Memory B cell (primary cell): ENCODE results near the gene BICC1.

Experiments
- ATAC-seq: fragments of 150-1000 bp; cut with Tn5 transposase; 2 replicates; pipeline ENCODE4 v1.10.0; 2021; ENCODE audit warnings: low read depth, mild to moderate bottlenecking, moderate library complexity
- DNase-seq, 2 donors: peaks; one replicate each; pipeline ENCODE4 v3.0.0; 2022; ENCODE audit warnings: low spot score in 2 of 2
- H3K27ac Mint-ChIP-seq: one replicate; pipeline ENCODE4 v1.8.0; 2022; ENCODE audit warnings: mild to moderate bottlenecking, moderate library complexity, mixed read lengths
- H3K27me3 Mint-ChIP-seq: one replicate; pipeline ENCODE4 v1.8.0; 2022; ENCODE audit warnings: mixed read lengths
- H3K36me3 Mint-ChIP-seq: one replicate; pipeline ENCODE4 v1.8.0; 2022; ENCODE audit warnings: mild to moderate bottlenecking, mixed read lengths
- H3K4me1 Mint-ChIP-seq: one replicate; pipeline ENCODE4 v1.8.0; 2022; ENCODE audit warnings: mixed read lengths
- H3K4me3 Mint-ChIP-seq: one replicate; pipeline ENCODE4 v1.8.0; 2022; ENCODE audit warnings: mild to moderate bottlenecking, moderate library complexity, mixed read lengths
- H3K9me3 Mint-ChIP-seq: one replicate; pipeline ENCODE4 v1.8.0; 2022; ENCODE audit warnings: mixed read lengths

BICC1 gene

GRCh38 chr10:58785354-58785753 lies 272.7 kb downstream of the BICC1 start:
- H3K9me3 Mint-ChIP-seq, result no peaks in the 10 kb centered on the region
- H3K4me3 Mint-ChIP-seq, result no peak overlapping the region
- H3K4me1 Mint-ChIP-seq, result no peaks in the 10 kb centered on the region
- H3K27me3 Mint-ChIP-seq, result no peaks in the 10 kb centered on the region
- ATAC-seq (no peak), DNase-seq (no peak)
- no peaks in the 10 kb centered on the region for H3K36me3 Mint-ChIP-seq
- no peak overlapping the region for H3K27ac Mint-ChIP-seq

DNA sequence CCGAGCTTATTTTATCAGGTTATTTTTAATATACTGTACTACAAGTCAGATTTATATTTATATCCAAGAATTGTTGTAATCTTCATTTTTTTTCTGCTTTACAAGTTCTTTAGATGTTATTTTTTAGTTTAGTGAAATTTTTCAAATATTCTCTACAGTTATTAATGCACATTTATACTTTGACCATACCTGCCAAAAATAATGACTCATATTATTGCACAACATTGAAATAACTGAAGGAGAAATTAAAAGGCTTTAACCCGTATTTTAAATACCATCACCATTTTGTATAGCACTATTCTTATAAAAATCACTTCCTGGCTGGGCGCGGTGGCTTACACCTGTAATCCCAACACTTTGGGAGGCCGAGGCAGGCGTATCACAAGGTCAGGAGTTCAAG lies 278.5 kb downstream of the BICC1 start:
- no peak overlapping the region for H3K4me3 Mint-ChIP-seq
- no peak overlapping the region for H3K27ac Mint-ChIP-seq
- peaks cover 1% of the 10 kb centered on the region for H3K27me3 Mint-ChIP-seq
- no peaks in the 10 kb centered on the region for H3K36me3 Mint-ChIP-seq
- no peaks in the 10 kb centered on the region for H3K4me1 Mint-ChIP-seq
- no peak for DNase-seq
- no peak for ATAC-seq
- no peaks in the 10 kb centered on the region for H3K9me3 Mint-ChIP-seq

GRCh38 chr10:58795560-58795959 lies 282.9 kb downstream of the BICC1 start:
- no peak for ATAC-seq
- no peak for DNase-seq
- Mint-ChIP-seq H3K27ac (no peak overlapping the region), H3K27me3 (peaks cover 1% of the 10 kb centered on the region), H3K36me3 (no peaks in the 10 kb centered on the region), H3K4me3 (no peak overlapping the region), H3K9me3 (no peaks in the 10 kb centered on the region), H3K4me1 (no peaks in the 10 kb centered on the region)

DNA sequence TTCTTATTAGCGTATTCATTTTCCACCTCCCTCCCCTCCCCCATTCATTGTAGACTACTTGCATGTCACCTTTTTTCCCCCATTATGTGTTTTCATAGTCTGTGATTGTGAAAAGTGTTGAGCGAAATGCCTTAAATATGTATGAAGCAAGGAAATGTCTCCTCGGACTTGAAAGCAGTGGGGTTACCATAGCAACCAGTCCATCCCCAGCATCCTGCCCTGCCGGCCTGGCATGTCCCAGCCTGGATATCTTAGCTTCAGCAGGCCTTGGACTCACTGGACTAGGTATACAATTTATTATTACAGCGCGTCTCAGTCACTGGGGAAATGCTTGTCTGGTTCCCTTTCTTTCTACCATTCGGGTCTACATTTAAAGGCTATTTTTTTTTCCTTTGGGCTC lies 283.6 kb downstream of the BICC1 start:
- Mint-ChIP-seq H3K9me3 (no peaks in the 10 kb centered on the region), H3K27me3 (peaks cover 1% of the 10 kb centered on the region), H3K27ac (no peak overlapping the region), H3K4me1 (no peaks in the 10 kb centered on the region), H3K36me3 (no peaks in the 10 kb centered on the region), H3K4me3 (no peak overlapping the region)
- no peak for DNase-seq
- ATAC-seq, result no peak

DNA sequence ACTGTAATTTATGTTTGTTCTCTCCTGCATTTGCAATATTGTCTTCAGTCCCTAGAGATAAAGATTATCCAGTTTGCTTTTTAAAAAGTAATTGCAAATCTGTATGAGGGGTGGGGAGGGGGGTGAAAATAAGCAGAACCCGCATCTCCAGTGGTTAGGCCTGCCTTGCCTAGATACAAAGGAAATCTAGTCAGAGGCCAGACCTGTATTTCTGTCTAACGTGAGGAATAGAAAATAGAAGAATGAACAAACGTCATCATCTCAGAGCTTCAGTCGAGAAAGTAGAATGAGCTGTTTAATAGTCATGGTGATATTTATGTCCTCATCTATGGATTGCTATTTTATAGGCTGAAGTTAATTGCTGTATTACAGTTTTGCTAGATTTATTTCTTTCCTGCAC lies 284.2 kb downstream of the BICC1 start:
- ATAC-seq (no peak), DNase-seq (no peak)
- H3K4me3 Mint-ChIP-seq, result no peak overlapping the region
- no peak overlapping the region for H3K27ac Mint-ChIP-seq
- H3K4me1 Mint-ChIP-seq, result no peaks in the 10 kb centered on the region
- peaks cover 1% of the 10 kb centered on the region for H3K27me3 Mint-ChIP-seq
- no peaks in the 10 kb centered on the region for H3K36me3 Mint-ChIP-seq
- H3K9me3 Mint-ChIP-seq, result no peaks in the 10 kb centered on the region

GRCh38 chr10:58797356-58797755 lies 284.7 kb downstream of the BICC1 start:
- peaks cover 1% of the 10 kb centered on the region for H3K27me3 Mint-ChIP-seq
- H3K4me3 Mint-ChIP-seq, result no peak overlapping the region
- no peak for ATAC-seq
- H3K4me1 Mint-ChIP-seq, result no peaks in the 10 kb centered on the region
- no peaks in the 10 kb centered on the region for H3K9me3 Mint-ChIP-seq
- no peak for DNase-seq
- no peak overlapping the region for H3K27ac Mint-ChIP-seq
- H3K36me3 Mint-ChIP-seq, result no peaks in the 10 kb centered on the region

DNA sequence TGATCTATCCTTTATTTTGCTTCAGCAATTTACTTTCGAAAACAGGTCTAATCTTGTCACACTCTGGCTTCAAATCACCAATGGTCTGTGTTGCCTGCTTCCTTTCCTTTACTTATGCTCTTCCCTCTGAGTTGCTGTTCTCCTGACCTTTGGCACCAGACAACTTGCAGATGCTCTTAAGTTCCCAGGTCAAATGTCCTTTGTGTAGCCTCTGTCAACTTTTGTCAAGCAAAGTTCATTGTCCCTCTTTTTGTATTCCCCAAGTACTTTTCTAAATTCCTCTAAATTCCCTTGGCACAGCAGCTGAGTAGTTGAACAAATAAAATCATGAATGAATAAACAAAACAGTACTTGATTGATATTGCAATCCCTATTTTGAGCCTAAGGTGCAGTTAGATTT lies 289.4 kb downstream of the BICC1 start:
- H3K9me3 Mint-ChIP-seq, result no peaks in the 10 kb centered on the region
- H3K36me3 Mint-ChIP-seq, result no peaks in the 10 kb centered on the region
- no peak overlapping the region for H3K4me3 Mint-ChIP-seq
- no peaks in the 10 kb centered on the region for H3K4me1 Mint-ChIP-seq
- ATAC-seq (no peak), DNase-seq (no peak)
- H3K27ac Mint-ChIP-seq, result no peak overlapping the region
- no peaks in the 10 kb centered on the region for H3K27me3 Mint-ChIP-seq

- H3K9me3 Mint-ChIP-seq, result no peaks in the 10 kb centered on the region
- ATAC-seq (no peak), DNase-seq (no peak)
- H3K27me3 Mint-ChIP-seq, result no peaks in the 10 kb centered on the region
- H3K4me1 Mint-ChIP-seq, result no peaks in the 10 kb centered on the region
- no peaks in the 10 kb centered on the region for H3K36me3 Mint-ChIP-seq
- H3K27ac Mint-ChIP-seq, result no peak overlapping the region
- H3K4me3 Mint-ChIP-seq, result no peak overlapping the region
These were observed 293.7 kb downstream of the BICC1 start for GRCh38 chr10:58806323-58806722.

DNA sequence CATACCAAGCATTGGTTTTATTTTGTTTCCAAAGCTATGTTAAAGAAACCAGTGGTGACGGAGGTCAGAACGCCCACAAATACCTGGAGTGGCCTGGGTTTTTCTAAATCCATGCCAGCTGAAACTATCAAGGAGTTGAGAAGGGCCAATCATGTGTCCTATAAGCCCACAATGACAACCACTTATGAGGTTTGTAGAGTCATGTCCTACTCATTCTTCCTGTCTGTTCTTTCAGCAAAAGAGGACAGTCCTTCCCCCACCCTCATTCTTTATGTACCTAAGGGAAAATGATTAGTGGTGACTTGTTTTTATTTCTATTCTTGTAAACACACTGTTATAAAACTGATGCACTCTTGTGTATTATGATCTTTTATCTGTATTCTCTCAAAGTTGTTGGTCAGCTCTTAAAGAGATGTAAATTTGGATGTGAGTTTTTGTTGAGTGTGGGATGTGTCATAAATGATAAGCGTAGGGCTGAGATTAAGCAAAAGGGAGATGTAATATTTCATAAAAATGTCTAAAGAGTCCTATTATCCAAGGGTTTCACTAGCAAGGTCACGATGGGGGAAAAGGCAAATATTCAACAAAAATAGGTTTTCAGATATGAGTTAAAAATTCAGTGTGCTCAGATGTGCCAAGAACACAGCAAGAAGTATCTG lies 294.4 kb downstream of the BICC1 start:
- Mint-ChIP-seq H3K4me1 (no peaks in the 10 kb centered on the region), H3K9me3 (no peaks in the 10 kb centered on the region), H3K4me3 (no peak overlapping the region), H3K27me3 (peaks cover 1% of the 10 kb centered on the region), H3K36me3 (no peaks in the 10 kb centered on the region), H3K27ac (no peak overlapping the region)
- ATAC-seq (no peak), DNase-seq (no peak)

DNA sequence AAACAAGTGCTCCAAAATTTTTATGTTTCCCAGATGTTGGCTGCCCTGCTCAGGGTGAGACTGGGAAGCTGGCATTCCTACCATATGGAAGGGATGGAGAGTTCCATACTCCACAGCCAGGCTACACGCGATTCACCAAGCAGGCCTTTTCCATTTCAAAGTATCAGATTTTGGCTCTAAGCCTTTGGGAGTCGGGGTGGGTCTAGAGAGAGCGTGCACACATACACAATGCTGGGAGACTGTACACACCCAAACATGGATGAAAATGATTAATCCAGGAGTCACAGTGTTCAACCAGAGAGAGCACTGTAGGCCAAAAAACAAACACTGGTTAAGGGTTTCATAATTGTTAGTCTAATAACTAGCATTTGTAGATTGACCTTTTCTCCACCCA lies 295.0 kb downstream of the BICC1 start:
- no peaks in the 10 kb centered on the region for H3K9me3 Mint-ChIP-seq
- no peak overlapping the region for H3K27ac Mint-ChIP-seq
- ATAC-seq (no peak), DNase-seq (no peak)
- no peak overlapping the region for H3K4me3 Mint-ChIP-seq
- H3K4me1 Mint-ChIP-seq, result no peaks in the 10 kb centered on the region
- peaks cover 2% of the 10 kb centered on the region for H3K27me3 Mint-ChIP-seq
- no peaks in the 10 kb centered on the region for H3K36me3 Mint-ChIP-seq

DNA sequence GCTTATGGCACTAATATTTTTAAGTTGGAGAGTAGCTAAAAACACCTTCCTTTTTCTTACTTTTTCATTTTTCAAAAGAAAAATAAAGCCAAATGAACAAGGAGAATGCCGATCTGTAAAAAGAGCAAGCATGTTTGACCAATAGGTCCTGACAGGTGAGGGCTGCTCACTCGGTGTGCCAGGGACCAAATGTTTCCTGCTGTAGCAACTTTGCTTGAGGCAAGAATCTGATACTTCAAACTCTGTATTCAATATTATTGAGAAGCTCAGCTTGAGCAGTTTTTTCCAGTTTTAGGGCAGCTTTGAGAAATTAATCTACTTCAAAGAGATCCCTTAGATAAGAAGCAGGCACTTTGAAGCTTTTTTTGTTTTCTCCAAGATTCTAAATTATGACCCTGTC lies 298.1 kb downstream of the BICC1 start:
- H3K9me3 Mint-ChIP-seq, result no peaks in the 10 kb centered on the region
- no peaks in the 10 kb centered on the region for H3K4me1 Mint-ChIP-seq
- no peaks in the 10 kb centered on the region for H3K36me3 Mint-ChIP-seq
- no peak overlapping the region for H3K27ac Mint-ChIP-seq
- no peak for ATAC-seq
- no peak overlapping the region for H3K4me3 Mint-ChIP-seq
- peaks cover 2% of the 10 kb centered on the region for H3K27me3 Mint-ChIP-seq
- no peak for DNase-seq

GRCh38 chr10:58813573-58813972 lies 300.9 kb downstream of the BICC1 start:
- H3K4me3 Mint-ChIP-seq, result no peak overlapping the region
- ATAC-seq (no peak), DNase-seq (no peak)
- no peaks in the 10 kb centered on the region for H3K36me3 Mint-ChIP-seq
- H3K4me1 Mint-ChIP-seq, result no peaks in the 10 kb centered on the region
- no peak overlapping the region for H3K27ac Mint-ChIP-seq
- H3K9me3 Mint-ChIP-seq, result no peaks in the 10 kb centered on the region
- peaks cover 2% of the 10 kb centered on the region for H3K27me3 Mint-ChIP-seq

DNA sequence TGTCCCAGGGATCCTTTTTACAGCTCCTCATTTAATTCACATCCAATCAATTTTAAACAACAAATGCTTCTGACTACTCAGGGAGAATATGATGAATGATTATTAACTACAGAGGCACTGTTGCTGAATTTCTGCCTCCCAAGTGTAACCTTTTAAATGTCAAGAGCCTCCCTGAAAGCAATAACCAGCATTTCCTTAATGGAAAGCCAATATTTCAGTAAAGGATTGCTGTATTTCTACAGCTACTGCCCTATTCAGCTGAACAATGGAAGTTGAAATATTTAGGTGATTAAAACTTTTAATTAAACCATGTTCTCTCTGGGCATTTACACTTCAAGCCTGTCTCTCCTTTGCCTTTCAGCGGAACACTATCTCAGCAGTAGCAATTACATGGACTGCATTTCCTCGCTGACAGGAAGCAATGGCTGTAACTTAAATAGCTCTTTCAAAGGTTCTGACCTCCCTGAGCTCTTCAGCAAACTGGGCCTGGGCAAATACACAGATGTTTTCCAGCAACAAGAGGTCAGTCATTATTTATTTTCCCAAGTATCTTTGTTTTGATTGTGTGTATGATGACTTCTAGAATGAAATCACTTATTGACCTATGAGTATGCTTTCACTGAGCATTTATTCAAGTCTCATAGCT lies 304.7 kb downstream of the BICC1 start:
- peaks cover 1% of the 10 kb centered on the region for H3K27me3 Mint-ChIP-seq
- H3K9me3 Mint-ChIP-seq, result no peaks in the 10 kb centered on the region
- no peaks in the 10 kb centered on the region for H3K4me1 Mint-ChIP-seq
- H3K27ac Mint-ChIP-seq, result no peak overlapping the region
- H3K36me3 Mint-ChIP-seq, result no peaks in the 10 kb centered on the region
- H3K4me3 Mint-ChIP-seq, result no peak overlapping the region
- ATAC-seq (no peak), DNase-seq (no peak)

- Mint-ChIP-seq H3K4me3 (no peak overlapping the region), H3K4me1 (no peaks in the 10 kb centered on the region), H3K9me3 (no peaks in the 10 kb centered on the region), H3K27ac (no peak overlapping the region), H3K27me3 (peaks cover 1% of the 10 kb centered on the region), H3K36me3 (no peaks in the 10 kb centered on the region)
- DNase-seq (no peak), ATAC-seq (no peak)
These were observed 306.2 kb downstream of the BICC1 start for GRCh38 chr10:58818900-58819299.

DNA sequence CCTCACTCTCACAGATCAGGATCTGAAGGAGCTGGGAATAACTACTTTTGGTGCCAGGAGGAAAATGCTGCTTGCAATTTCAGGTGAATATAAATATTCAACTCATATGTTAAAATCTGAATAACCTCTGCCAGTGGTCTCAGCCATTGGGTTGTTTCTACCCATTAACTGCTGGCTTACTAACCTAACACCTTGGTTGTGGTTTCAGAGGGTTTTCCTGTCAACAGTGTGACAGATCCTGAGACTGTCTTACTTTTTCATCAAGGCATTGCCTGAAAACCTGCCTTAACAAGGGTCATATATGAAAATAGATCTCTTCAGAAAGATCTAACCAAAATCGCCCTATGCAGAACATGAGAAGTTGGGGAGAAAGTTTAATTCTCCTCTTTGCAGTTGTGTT lies 307.7 kb downstream of the BICC1 start:
- H3K27ac Mint-ChIP-seq, result no peak overlapping the region
- no peaks in the 10 kb centered on the region for H3K9me3 Mint-ChIP-seq
- no peaks in the 10 kb centered on the region for H3K4me1 Mint-ChIP-seq
- H3K4me3 Mint-ChIP-seq, result no peak overlapping the region
- ATAC-seq, result no peak
- H3K27me3 Mint-ChIP-seq, result peaks cover 1% of the 10 kb centered on the region
- DNase-seq, result no peak
- no peaks in the 10 kb centered on the region for H3K36me3 Mint-ChIP-seq
